HG02642 (cell line): ENCODE results near the gene CYP27A1.
"Not testable (repeated sequence)": the region's sequence is repeated elsewhere in the genome, so short reads cannot be mapped to it uniquely, and the experiment has no call there.

Experiments used
- ATAC-seq: cut with Tn5 transposase; IDR thresholded peaks from one replicate; pipeline ENCODE4 v1.9.1; 2021; ENCODE audit warnings: mild to moderate bottlenecking; ENCODE audit not compliant: unreplicated experiment, poor library complexity

The CYP27A1 gene

DNA sequence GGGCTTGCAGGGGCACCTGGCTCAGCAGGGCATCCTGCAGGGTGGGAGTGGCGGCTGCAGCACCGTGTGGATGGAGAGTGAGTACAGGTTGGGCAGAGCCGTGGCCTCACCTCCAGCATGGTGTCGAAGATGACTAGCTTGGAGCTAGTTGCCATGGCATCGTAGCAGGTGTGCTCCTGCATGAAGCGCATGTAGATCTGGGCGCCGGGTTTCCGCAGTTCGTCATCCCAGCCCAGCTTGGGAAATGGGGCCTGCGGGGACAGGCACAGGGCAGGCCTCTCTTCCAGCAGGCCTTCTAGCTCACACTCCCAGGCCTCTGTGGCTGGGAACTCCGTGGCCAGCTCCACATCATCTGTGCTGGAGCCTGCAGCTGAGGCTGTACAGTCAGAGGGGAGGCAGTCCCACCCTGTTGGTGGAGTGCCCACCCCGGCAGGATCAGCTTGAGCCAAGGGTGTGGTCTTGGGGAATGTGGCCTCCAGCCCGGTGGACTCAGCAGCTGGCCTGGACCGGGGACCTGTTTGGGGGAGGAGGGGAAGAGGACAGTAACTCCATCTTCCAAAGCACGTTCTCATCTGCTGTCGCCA is 48.0 kb downstream of the CYP27A1 start:
- ATAC-seq: no peak

DNA sequence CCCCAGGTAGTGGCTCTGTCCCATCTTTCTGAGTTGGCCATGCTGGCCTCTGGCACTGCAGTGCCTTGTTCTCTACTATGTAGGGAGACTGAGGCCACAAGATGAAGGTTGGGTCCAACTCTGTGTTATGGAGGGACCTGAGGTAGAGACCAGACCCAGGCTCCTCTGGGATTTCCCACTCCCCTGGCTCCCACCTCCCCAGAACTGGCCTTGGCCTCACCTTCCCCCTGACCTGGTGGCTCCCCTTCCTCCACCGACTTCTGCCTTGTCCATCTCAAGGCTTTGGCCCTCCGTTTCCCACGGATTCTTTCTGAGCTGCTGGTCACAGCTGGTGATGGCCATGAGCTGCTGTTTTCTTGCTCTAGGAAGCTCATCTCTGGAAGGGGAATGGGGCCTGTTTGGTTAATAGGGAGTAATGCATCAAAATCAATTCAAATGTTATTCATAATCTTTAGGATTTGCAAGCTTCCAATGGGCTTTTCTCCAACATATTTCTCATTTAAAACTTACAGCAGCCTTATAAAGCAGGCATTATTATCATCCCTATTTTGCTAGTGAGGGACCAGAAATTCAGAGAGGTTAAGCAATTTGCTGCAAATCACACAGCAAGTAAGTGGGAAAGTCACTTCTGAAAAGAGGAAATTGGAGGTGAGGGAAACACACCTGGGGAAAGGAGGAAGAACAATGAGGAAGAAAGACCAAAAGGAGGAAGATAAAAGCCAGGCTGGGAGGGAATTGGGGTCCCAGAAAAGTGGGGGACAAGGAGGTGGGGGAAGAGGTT is 48.8 kb downstream of the CYP27A1 start:
- no peak for ATAC-seq

- no peak for ATAC-seq
These were observed 49.5 kb downstream of the CYP27A1 start, which contains the start of gene PRKAG3 for GRCh38 chr2:218831378-218831990. TSS of gene PRKAG3 (minus strand) at chr2:218831803.

DNA sequence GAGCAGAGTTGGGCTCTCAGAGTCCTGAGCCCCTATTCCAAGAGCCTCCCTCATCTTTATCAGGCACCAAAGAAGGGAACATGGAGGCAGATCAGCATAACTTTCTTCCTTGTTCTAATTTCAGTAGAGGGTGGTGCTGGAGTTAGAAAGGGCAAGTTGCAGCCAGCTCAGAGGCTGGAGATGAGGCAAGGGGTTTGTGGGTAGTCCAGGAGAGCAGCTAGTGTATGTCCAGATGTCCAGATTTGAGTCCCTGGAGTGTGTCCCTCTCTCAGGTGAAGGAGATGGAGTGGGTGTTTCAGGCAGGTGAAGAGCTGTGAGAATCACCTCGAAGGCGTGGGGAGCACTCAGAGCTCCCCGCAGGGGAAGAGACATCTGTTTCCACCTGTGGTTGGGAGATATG is 50.1 kb downstream of the CYP27A1 start:
- no peak for ATAC-seq

DNA sequence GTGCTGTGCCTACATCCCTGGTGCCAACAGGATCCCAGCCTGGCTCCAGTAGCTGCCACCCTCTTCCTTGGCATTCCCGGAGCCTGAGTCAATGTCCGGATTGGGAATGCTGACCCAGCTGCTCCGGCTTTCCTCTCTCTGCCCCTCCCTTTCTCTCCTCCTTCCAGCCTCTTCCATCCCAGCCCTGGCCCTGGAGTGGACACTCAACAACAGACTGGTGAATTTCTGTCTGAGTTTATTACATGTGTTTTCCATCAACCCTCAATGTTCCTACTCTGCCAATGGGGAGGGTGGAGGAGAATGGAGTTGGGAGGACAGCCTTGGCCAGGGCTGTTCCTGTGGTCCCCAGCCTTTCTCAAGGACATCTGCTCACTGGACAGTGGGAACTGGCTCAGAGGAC is 50.6 kb downstream of the CYP27A1 start:
- no peak for ATAC-seq

DNA sequence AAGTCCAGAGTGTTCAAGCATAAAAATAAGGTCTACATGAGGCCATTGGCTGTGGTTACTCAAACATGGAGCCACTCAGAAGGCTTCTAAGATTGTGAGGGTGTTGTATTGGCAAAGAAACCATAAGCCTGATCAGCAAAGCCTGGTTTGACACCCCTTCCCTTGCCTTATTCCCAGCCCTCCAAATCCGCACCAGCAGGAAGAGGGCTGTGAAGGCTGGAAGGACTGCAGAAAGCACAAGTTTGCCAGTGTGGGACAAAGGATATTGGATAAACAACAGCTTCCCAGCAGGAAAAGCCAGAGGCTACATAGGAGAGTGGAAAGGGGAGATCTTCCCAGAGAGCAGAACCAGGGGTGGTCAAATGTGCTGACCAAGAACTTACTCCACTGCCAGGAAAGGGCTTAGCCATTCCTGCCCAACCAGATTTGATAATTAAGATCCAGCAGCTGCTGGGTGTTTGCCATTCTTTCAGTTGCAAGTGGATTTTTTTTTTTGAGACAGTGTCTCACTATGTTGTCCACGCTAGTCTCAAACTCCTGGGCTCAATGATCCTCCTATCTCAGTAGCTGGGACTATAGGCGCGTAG is 51.2 kb downstream of the CYP27A1 start:
- ATAC-seq: no peak

DNA sequence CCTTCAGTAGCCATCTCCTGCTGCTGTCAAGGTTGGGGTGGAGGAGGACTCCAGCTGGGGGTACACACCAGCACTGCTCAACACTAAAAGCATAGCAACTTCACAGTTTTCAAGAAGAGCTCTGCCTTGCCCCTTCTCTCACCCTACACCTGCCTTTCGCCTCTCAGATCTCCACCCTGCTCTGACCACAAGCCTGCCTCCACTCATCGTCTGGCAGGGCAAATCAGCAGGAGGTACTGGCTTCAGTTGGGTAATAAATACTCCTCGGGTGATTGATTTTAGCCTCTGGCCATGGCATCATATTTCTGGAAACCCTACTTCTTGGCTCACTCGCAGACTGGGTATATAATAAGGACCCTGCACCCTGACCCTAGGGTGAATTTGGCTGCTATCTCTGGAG is 52.7 kb downstream of the CYP27A1 start:
- ATAC-seq: no peak

GRCh38 chr2:218837495-218837894 is 55.5 kb downstream of the CYP27A1 start:
- no peak for ATAC-seq

DNA sequence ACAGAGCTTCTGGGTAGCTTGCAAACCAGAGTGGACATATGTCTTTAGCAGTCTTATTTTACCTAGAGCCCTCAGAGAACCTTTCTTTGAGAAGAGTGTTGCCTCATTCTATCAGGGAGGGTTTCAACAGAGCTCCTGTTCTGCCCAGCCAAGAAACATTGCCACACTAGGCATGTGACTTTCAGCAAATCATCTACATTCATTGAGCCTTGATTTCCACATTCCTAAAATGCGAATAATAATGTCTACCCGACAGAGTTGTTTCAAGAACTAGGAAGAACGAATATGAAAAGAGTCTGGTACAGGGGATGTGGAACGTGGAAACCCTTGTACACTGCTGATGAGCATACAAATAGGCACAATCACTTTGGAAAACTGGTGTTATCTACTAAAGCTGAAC is 57.5 kb downstream of the CYP27A1 start:
- ATAC-seq: no peak

DNA sequence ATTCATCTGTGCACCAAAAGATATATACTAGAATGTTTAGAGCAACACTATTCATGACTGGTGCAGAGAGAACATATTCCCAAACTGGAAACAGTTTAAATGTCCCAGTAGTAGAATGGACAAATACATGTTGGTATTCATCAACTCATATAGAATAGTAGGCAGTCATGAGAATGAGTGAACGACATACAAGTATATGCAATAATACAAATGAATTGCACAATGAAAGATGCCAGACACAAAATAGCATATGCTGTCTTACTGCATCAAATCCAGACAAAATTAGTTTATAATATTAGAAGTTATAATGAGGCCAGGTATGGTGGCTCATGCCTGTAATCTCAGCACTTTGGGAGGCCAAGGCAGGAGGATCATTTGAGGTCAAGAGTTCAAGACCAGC is 57.9 kb downstream of the CYP27A1 start:
- no peak for ATAC-seq

- ATAC-seq: not testable (repeated sequence)
These were observed 62.4 kb downstream of the CYP27A1 start for GRCh38 chr2:218844334-218844733.

DNA sequence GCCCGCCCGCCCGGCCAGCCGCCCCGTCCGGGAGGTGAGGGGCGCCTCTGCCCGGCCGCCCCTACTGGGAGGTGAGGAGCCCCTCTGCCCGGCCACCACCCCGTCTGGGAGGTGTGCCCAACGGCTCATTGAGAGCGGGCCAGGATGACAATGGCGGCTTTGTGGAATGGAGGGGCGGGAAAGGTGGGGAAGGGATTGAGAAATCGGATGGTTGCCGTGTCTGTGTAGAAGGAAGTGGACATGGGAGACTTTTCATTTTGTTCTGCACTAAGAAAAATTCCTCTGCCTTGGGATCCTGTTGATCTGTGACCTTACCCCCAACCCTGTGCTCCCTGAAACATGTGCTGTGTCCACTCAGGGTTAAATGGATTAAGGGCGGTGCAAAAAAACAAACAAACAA is 65.0 kb downstream of the CYP27A1 start:
- not testable (repeated sequence) for ATAC-seq

DNA sequence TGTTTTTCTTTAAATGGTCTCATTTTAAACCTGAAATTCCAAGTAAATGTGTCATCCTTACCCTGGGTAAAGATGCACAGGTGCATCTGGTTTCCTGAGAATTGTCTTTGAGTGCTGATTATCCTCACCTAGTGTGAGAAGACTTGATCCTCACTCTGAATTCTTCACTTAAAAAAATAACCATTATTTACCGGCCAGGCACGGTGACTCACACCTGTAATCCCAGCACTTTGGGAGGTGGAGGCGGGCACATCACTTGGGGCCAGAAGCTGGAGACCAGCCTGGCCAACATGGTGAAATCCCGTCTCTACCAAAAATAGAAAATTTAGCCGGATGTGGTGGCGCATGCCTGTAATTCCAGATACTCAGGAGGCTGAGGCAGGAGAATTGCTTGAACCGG is 67.8 kb downstream of the CYP27A1 start:
- no peak for ATAC-seq

- ATAC-seq: no peak
These were observed 68.8 kb downstream of the CYP27A1 start for GRCh38 chr2:218850796-218851195.

- no peak for ATAC-seq
These were observed 69.3 kb downstream of the CYP27A1 start for GRCh38 chr2:218851286-218851685.

GRCh38 chr2:218852911-218853667 is 71.1 kb downstream of the CYP27A1 start:
- ATAC-seq: no peak

GRCh38 chr2:218853766-218854165 is 71.8 kb downstream of the CYP27A1 start:
- no peak for ATAC-seq

DNA sequence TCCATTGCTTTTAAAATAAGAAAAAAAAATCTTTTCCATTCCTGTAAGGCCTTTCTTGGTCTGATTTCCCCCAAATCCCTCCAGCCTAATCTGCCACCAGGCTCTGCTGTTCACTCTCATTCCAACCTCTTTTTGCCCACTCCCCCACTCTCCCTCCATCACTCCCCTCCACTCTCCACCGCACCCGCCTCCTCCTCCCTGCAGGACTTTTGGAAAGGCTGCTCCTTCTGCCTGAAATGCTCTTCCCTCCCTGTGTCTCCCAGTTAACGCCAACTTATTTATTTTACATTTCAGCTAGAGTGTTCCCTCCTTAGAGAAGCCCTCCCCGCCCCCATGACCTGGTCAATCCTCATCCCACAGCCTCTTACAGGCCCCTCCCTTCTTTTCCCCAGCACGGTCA is 72.9 kb downstream of the CYP27A1 start:
- no peak for ATAC-seq

GRCh38 chr2:218855305-218856166 is 73.6 kb downstream of the CYP27A1 start:
- ATAC-seq: no peak
